NCI-H69 (cell line): ENCODE measurements around the gene PIP5K1A.
"Not testable (repeated sequence)": the region's sequence is repeated elsewhere in the genome, so short reads cannot be mapped to it uniquely, and the experiment has no call there.

Experiments
- DNase-seq: peaks from one replicate; lab custom pipeline; 2025; lab: John Stamatoyannopoulos, UW

The PIP5K1A gene

GRCh38 chr1:151193304-151193703 lies 5.0 kb upstream of the PIP5K1A start:
- DNase-seq = no peak

GRCh38 chr1:151193856-151194255 lies 4.5 kb upstream of the PIP5K1A start:
- no peak for DNase-seq

GRCh38 chr1:151194894-151195594 lies 3.3 kb upstream of the PIP5K1A start:
- DNase-seq = peak; percentile 60

GRCh38 chr1:151196292-151196800 lies 2.0 kb upstream of the PIP5K1A start:
- DNase-seq = peak; percentile 91

GRCh38 chr1:151197863-151198253 lies 494 bp upstream of the PIP5K1A start:
- DNase-seq = peak; percentile 65

- DNase-seq = no peak
Observed at GRCh38 chr1:151199873-151200581, 1.7 kb downstream of the PIP5K1A start.

GRCh38 chr1:151205381-151205965 lies 7.1 kb downstream of the PIP5K1A start:
- DNase-seq = not testable (repeated sequence)

GRCh38 chr1:151210830-151211229 lies 12.5 kb downstream of the PIP5K1A start:
- peak; percentile 44 for DNase-seq

- no peak for DNase-seq
Observed at GRCh38 chr1:151211972-151212705, 13.8 kb downstream of the PIP5K1A start.

- DNase-seq = no peak
Observed at GRCh38 chr1:151213560-151213959, 15.2 kb downstream of the PIP5K1A start.

GRCh38 chr1:151221616-151222015 lies 23.3 kb downstream of the PIP5K1A start:
- no peak for DNase-seq

- DNase-seq = no peak
Observed at GRCh38 chr1:151222130-151222529, 23.8 kb downstream of the PIP5K1A start.

GRCh38 chr1:151235235-151235634 lies 36.9 kb downstream of the PIP5K1A start:
- DNase-seq = no peak

- no peak for DNase-seq
Observed at GRCh38 chr1:151237678-151238466, 39.5 kb downstream of the PIP5K1A start.

GRCh38 chr1:151238467-151238739 lies 40.1 kb downstream of the PIP5K1A start:
- DNase-seq = peak; percentile 69

- no peak for DNase-seq
Observed at GRCh38 chr1:151242442-151242841, 44.1 kb downstream of the PIP5K1A start.

- DNase-seq = no peak
Observed at GRCh38 chr1:151243683-151244216, 45.4 kb downstream of the PIP5K1A start.

GRCh38 chr1:151246786-151247185 lies 48.4 kb downstream of the PIP5K1A start:
- DNase-seq = no peak

GRCh38 chr1:151251656-151252470 lies 53.5 kb downstream of the PIP5K1A start:
- DNase-seq = peak; percentile 85
